H1 (cell line): ENCODE results near the gene CXXC5. TPM values are rescaled to one million over a fixed set of nuclear protein-coding genes. Genes with fewer than 3 reads are reported as not detected.
"Not testable (repeated sequence)": the region's sequence is repeated elsewhere in the genome, so short reads cannot be mapped to it uniquely, and the experiment has no call there.

ENCODE experiments used
- CTCF ChIA-PET: fragments of 300-600 bp; sonication (Branson Sonifier 250); formaldehyde crosslinking; loops from one replicate; lab custom pipeline; 2021; ENCODE audit not compliant: partially characterized antibody; lab: Charles Lee
- POLR2A ChIA-PET: fragments of 300-600 bp; sonication (Branson Sonifier 250); formaldehyde crosslinking; loops from one replicate; lab custom pipeline; 2021; ENCODE audit warnings: inconsistent platforms; ENCODE audit not compliant: partially characterized antibody; lab: Charles Lee
- DNase-seq, 2 experiments: peaks; one replicate each; pipeline versions ENCODE4 v3.0.0 to v3.0.0-alpha.2; 2010 to 2022; ENCODE audit warnings: low spot score in 2 of 2, low read depth in 1 of 2, mixed read lengths in 1 of 2
- FAIRE-seq: peaks from 2 replicates; lab custom pipeline; 2011; peaks lifted over from hg19 to GRCh38; lab: Jason Lieb, UNC
- H2AFZ ChIP-seq: 2 replicates; pipeline ENCODE4 v1.8.1; 2012; ENCODE audit warnings: low read length, inconsistent platforms
- H2AK5ac ChIP-seq: 2 replicates; pipeline ENCODE4 v1.6.1; 2013; ENCODE audit warnings: low read depth, low read length
- H2BK120ac ChIP-seq: replicated peaks from 2 replicates; pipeline ENCODE3; 2013; ENCODE audit warnings: low read depth, low read length, inconsistent platforms
- H2BK12ac ChIP-seq: 2 replicates; pipeline ENCODE4 v1.6.1; 2013; ENCODE audit warnings: low read depth, low read length
- H2BK15ac ChIP-seq: 2 replicates; pipeline ENCODE4 v1.6.1; 2013; ENCODE audit warnings: low read length
- H2BK20ac ChIP-seq: 2 replicates; pipeline ENCODE4 v1.6.1; 2013; ENCODE audit warnings: low read length
- H2BK5ac ChIP-seq: 2 replicates; pipeline ENCODE4 v1.6.1; 2013; ENCODE audit warnings: low read depth, low read length
- H3K14ac ChIP-seq: 2 replicates; pipeline ENCODE4 v1.6.1; 2013; ENCODE audit warnings: inconsistent platforms; ENCODE audit not compliant: insufficient read length
- H3K18ac ChIP-seq: 2 replicates; pipeline ENCODE4 v1.6.1; 2013; ENCODE audit warnings: low read length; ENCODE audit errors: extremely low read depth
- H3K23ac ChIP-seq: 2 replicates; pipeline ENCODE4 v1.6.1; 2013; ENCODE audit warnings: inconsistent platforms; ENCODE audit not compliant: insufficient read length
- H3K23me2 ChIP-seq: 2 replicates; pipeline ENCODE4 v1.6.1; 2013; ENCODE audit warnings: low read depth, low read length
- H3K27ac ChIP-seq: 2 replicates; pipeline ENCODE4 v1.6.1; 2011; ENCODE audit warnings: low read depth, low read length, inconsistent platforms
- H3K27me3 ChIP-seq, 4 experiments: replicated peaks in 1 of 4; 1 replicate in 1 of 4; 2 replicates in 3 of 4; pipeline versions ENCODE4 v1.6.1 to v1.8.1; 2011 to 2013; ENCODE audit warnings: low read length in 3 of 4, mild to moderate bottlenecking in 3 of 4, inconsistent platforms in 2 of 4, mixed read lengths in 2 of 4, moderate library complexity in 1 of 4; ENCODE audit not compliant: control insufficient read depth in 3 of 4, insufficient read depth in 3 of 4; ENCODE audit errors: extremely low read depth in 1 of 4
- H3K36me3 ChIP-seq, 4 experiments: 2 replicates each; pipeline versions ENCODE4 v1.6.1 to v1.8.1; 2011 to 2013; ENCODE audit warnings: mild to moderate bottlenecking in 4 of 4, low read length in 3 of 4, moderate library complexity in 2 of 4, control low read depth in 1 of 4, inconsistent platforms in 1 of 4; ENCODE audit not compliant: insufficient read depth in 4 of 4, control insufficient read depth in 2 of 4
- H3K4ac ChIP-seq: replicated peaks from 2 replicates; pipeline ENCODE3; 2013; ENCODE audit warnings: low read length, low read depth, mixed read lengths, inconsistent platforms; ENCODE audit not compliant: insufficient read length
- H3K4me1 ChIP-seq, 4 experiments: replicated peaks in 1 of 4; 1 replicate in 1 of 4; 2 replicates in 3 of 4; pipeline versions ENCODE4 v1.6.1 to v1.8.1; 2011 to 2013; ENCODE audit warnings: low read length in 3 of 4, inconsistent platforms in 2 of 4, mixed read lengths in 1 of 4; ENCODE audit not compliant: insufficient read depth in 4 of 4, control insufficient read depth in 3 of 4
- H3K4me2 ChIP-seq, 2 experiments: 2 replicates each; pipeline versions ENCODE4 v1.6.1 to v1.8.1; 2011 to 2013; ENCODE audit warnings: low read depth in 2 of 2, low read length in 2 of 2, control low read depth in 1 of 2, inconsistent platforms in 1 of 2, mild to moderate bottlenecking in 1 of 2; ENCODE audit not compliant: insufficient read depth in 1 of 2
- H3K4me3 ChIP-seq, 4 experiments: fragments of 200-600, 300-600 bp in 1 of 4; sonication (generic), shearing (Covaris generic), sonication (Bioruptor Twin) in 1 of 4; 2 replicates each; pipeline versions ENCODE4 v1.5.1 to v1.8.1; 2011 to 2016; ENCODE audit warnings: low read length in 4 of 4, low read depth in 3 of 4, control low read depth in 2 of 4, inconsistent platforms in 2 of 4, mild to moderate bottlenecking in 2 of 4, mixed read lengths in 1 of 4, moderate library complexity in 1 of 4; ENCODE audit not compliant: insufficient read depth in 2 of 4; ENCODE audit errors: extremely low read depth in 1 of 4
- H3K56ac ChIP-seq: replicated peaks from 2 replicates; pipeline ENCODE3; 2013; ENCODE audit warnings: low read depth, mild to moderate bottlenecking, mixed read lengths, low read length, inconsistent platforms; ENCODE audit not compliant: insufficient read length
- H3K79me1 ChIP-seq: 2 replicates; pipeline ENCODE4 v1.6.1; 2013; ENCODE audit warnings: low read depth, low read length, control low read depth
- H3K79me2 ChIP-seq, 2 experiments: 2 replicates each; pipeline versions ENCODE4 v1.6.1 to v1.8.1; 2012 to 2013; ENCODE audit warnings: low read length in 2 of 2, mild to moderate bottlenecking in 2 of 2, inconsistent platforms in 1 of 2; ENCODE audit not compliant: insufficient read depth in 2 of 2, control insufficient read depth in 1 of 2
- H3K9ac ChIP-seq, 4 experiments: replicated peaks in 1 of 4; 1 replicate in 1 of 4; 2 replicates in 3 of 4; pipeline versions ENCODE4 v1.6.1 to v1.8.1; 2011 to 2013; ENCODE audit warnings: low read depth in 3 of 4, low read length in 3 of 4, control low read depth in 2 of 4, mild to moderate bottlenecking in 2 of 4, moderate library complexity in 2 of 4, inconsistent platforms in 1 of 4; ENCODE audit errors: extremely low read depth in 1 of 4
- H3K9me3 ChIP-seq, 2 experiments: 2 replicates each; pipeline versions ENCODE4 v1.6.1 to v1.8.1; 2012 to 2013; ENCODE audit warnings: mild to moderate bottlenecking in 2 of 2, moderate library complexity in 2 of 2, control low read depth in 1 of 2, inconsistent platforms in 1 of 2, low read depth in 1 of 2, low read length in 1 of 2, mixed read lengths in 1 of 2; ENCODE audit not compliant: insufficient read depth in 2 of 2
- H4K20me1 ChIP-seq, 2 experiments: replicated peaks in 1 of 2; 2 replicates each; pipeline versions ENCODE3 to v1.8.1; 2011 to 2013; ENCODE audit warnings: inconsistent platforms in 2 of 2, low read length in 2 of 2, mild to moderate bottlenecking in 1 of 2; ENCODE audit not compliant: insufficient read depth in 2 of 2, control insufficient read depth in 1 of 2
- H4K5ac ChIP-seq: 2 replicates; pipeline ENCODE4 v1.6.1; 2013; ENCODE audit warnings: low read length, low read depth, mixed read lengths, inconsistent platforms; ENCODE audit not compliant: insufficient read length
- H4K8ac ChIP-seq: 2 replicates; pipeline ENCODE4 v1.8.0; 2013; ENCODE audit warnings: mild to moderate bottlenecking, moderate library complexity, low read length, inconsistent platforms; ENCODE audit not compliant: insufficient read depth; ENCODE audit errors: extremely low read depth
- H4K91ac ChIP-seq: replicated peaks from 2 replicates; pipeline ENCODE3; 2013; ENCODE audit warnings: low read length, mixed read lengths, inconsistent platforms; ENCODE audit not compliant: insufficient read length
- WGBS, 2 experiments: shearing (Covaris generic) in 1 of 2; methylation state at CpG; one replicate each; pipeline versions ENCODE4 v1.1.6 to v1.1.7; 2013 to 2015; ENCODE audit warnings: low lambda C conversion rate in 2 of 2, mixed read lengths in 2 of 2, inconsistent platforms in 1 of 2, low coverage in 1 of 2, missing lambda C conversion rate in 1 of 2; ENCODE audit not compliant: insufficient replicate concordance in 2 of 2, insufficient coverage in 1 of 2, insufficient read length in 1 of 2; ENCODE audit errors: extremely low coverage in 1 of 2, missing lambda C conversion rate in 1 of 2; 5-methylcytosine and 5-hydroxymethylcytosine counted together
- polyA plus RNA-seq, 7 experiments: library from polyadenylated mRNA; depleted of rRNA in 3 of 7; stranded (reverse) in 5 of 7; unstranded in 2 of 7; fragments of >200 nt in 5 of 7; fragments of 200-250 nt in 2 of 7; gene quantifications; 1 replicate in 5 of 7; 2 replicates in 1 of 7; 4 replicates in 1 of 7; pipeline versions ENCODE4 v1.2.1 to v1.2.3, GENCODE V29; 2011 to 2013; ENCODE audit warnings: missing spikeins in 2 of 7, mixed read lengths in 2 of 7
- total RNA-seq: library from RNA; stranded (reverse); fragmentation: NEBNext Ultra II Directional; extraction: Animal tissue kit (Norgen Biotek cat#: 25700); gene quantifications from 2 replicates; pipeline ENCODE4 v1.2.1, GENCODE V29; 2021

The CXXC5 gene
- total and polyA plus RNA-seq, 2 of the 8 experiments (the other 6 are each of a cell fraction or from before 2014, with no cell fraction given), result 61.4 to 74.0 TPM

GRCh38 chr5:139727615-139728014, 79.5 kb downstream of the CXXC5 start:
- H3K9me3 ChIP-seq, H3K14ac ChIP-seq, H4K5ac ChIP-seq, H2BK120ac ChIP-seq, H3K4me3 ChIP-seq, H3K9ac ChIP-seq, H3K4me2 ChIP-seq, H2AK5ac ChIP-seq, POLR2A ChIA-PET, H3K79me2 ChIP-seq, H2BK15ac ChIP-seq, H3K79me1 ChIP-seq, H3K4me1 ChIP-seq, H3K56ac ChIP-seq, H3K27me3 ChIP-seq, H3K18ac ChIP-seq, H3K4ac ChIP-seq, H2BK12ac ChIP-seq, H4K8ac ChIP-seq, H2BK5ac ChIP-seq, H4K20me1 ChIP-seq, H3K23me2 ChIP-seq, H3K23ac ChIP-seq, H2AFZ ChIP-seq, FAIRE-seq, H3K36me3 ChIP-seq, H3K27ac ChIP-seq, H2BK20ac ChIP-seq, H4K91ac ChIP-seq, DNase-seq: not testable (repeated sequence)
- CTCF ChIA-PET, result interaction anchor here (1.2 kb wide), 1 partner anchor 10 kb away, joined by 4 read pairs; no protein-coding TSS in a partner anchor
- 97% methylated on average over 6 of the region's 9 CpGs; no CpG with 5 or more reads in 1 of the 2 experiments for WGBS, 2 experiments
